Endothelial cell of hepatic sinusoid (primary cell): ENCODE results near the gene MAL.
"Not testable (repeated sequence)": the region's sequence is repeated elsewhere in the genome, so short reads cannot be mapped to it uniquely, and the experiment has no call there.

Experiments
- in situ Hi-C: cut with HindIII; loops from 2 replicates; pipeline ENCODE4 v1.10.0; 2017; ENCODE audit warnings: low sequenced_read_pairs

Gene MAL

DNA sequence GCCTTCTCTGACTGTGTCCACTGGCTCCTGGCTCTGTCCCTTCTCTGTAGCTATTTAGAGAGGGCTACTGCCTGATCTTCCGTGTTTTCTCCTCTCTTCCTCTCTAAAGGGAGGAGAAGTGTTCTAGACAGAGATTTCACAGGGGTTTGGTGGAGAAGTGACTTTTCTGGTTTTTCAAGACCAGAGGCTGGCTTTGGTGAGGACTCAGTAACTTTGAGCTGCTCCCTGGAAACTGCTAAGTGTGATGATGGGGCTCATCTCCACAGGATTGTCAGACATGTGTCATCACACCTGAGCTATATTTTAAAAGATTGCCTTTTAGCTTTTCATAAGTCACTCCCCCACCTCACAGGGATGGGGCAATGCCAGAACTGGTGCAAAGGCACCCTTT lies 6.2 kb downstream of the MAL start:
- in situ Hi-C loops: no loop called here

DNA sequence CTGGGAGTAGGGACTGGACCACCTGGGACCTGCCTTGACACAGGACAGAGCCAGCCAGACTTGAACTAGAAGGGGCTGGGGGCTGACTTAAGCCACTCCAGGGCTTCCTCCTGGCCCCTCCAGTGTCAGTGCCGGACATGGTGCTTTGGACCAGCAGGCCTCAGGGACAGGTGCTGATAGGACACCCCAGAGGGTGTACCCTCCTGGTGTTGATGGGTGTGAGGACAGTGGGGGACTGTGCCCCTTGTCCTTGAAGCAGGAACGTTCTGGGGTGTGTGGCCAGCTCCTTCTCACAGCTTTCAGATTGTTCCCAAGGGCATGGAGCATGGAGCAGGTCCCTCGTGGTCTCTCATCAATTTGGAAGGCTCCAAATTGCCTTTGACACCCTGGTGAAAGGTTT lies 6.8 kb downstream of the MAL start:
- in situ Hi-C loops: no loop called here

GRCh38 chr2:95032868-95033603 lies 7.5 kb downstream of the MAL start:
- in situ Hi-C loops: no loop called here

- in situ Hi-C loops: no loop called here
Observed at GRCh38 chr2:95034221-95034620, 8.7 kb downstream of the MAL start.

DNA sequence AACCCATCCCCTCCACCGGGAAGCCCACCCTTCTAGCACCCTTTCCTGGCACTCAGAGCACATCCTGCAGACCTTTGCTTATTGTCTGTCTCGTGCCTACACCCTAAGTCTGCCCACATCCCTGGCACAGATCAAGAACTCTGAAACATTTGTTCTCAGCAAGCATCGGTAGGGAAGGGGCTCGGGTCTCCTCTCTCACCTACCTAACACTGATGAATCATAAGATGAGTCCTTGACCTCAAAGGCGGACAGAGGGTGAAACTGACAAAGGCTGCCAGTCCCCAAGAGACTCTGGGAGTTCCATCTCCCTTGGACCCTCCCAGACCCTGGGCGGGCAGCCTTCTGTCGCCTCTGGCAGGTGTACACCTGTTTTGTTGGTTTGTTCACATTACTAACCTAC lies 9.3 kb downstream of the MAL start:
- in situ Hi-C loops: no loop called here

GRCh38 chr2:95036596-95037383 lies 11.3 kb downstream of the MAL start:
- in situ Hi-C loops: no loop called here

DNA sequence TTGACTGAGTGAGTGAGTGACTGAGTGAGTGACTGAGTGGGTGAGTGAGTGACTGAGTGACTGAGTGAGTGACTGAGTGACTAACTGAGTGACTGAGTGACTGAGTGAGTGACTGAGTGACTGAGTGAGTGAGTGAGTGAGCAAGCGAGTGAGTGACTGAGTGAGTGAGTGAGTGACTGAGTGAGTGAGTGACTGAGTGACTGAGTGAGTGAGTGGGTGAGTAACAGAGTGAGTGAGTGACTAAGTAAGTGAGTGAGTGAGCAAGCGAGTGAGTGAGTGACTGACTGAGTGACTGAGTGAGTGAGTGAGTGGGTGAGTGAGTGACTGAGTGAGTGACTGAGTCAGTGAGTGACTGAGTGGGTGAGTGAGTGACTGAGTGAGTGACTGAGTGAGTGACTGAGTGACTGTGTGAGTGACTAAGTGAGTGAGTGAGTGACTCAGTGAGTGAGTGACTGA lies 11.9 kb downstream of the MAL start:
- in situ Hi-C loops: no loop called here

GRCh38 chr2:95037841-95038585 lies 12.5 kb downstream of the MAL start:
- in situ Hi-C loops: not testable (repeated sequence)

GRCh38 chr2:95038635-95039298 lies 13.3 kb downstream of the MAL start:
- in situ Hi-C loops: no loop called here

DNA sequence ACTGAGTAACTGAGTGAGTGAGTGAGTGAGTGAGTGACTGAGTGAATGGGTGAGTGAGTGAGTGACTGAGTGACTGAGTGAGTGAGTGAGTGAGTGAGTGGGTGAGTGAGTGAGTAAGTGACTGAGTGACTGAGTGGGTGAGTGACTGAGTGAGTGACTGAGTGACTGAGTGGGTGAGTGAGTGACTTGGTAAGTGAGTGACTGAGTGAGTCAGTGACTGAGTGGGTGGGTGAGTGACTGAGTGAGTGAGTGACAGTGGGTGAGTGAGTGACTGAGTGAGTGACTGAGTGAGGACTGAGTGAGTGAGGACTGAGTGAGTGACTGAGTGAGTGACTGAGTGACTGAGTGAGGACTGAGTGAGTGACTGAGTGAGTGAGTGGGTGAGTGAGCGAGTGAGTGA lies 13.9 kb downstream of the MAL start:
- in situ Hi-C loops: no loop called here

DNA sequence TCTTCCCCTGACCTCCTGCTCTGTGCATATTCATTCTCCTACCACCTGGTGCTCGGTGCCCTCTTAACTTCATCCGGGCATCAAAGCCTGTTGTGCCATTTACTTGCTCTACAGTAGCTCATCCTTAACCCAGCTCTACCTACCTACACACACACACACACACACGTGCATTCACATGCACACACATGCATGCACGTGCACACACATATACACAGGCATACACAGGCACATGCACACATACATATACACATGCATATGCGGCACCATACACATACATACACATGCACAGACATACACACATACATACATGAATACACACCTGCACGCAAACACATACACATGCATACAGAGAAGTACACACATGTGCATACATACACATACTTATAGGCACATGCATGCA lies 14.5 kb downstream of the MAL start:
- in situ Hi-C loops: no loop called here

DNA sequence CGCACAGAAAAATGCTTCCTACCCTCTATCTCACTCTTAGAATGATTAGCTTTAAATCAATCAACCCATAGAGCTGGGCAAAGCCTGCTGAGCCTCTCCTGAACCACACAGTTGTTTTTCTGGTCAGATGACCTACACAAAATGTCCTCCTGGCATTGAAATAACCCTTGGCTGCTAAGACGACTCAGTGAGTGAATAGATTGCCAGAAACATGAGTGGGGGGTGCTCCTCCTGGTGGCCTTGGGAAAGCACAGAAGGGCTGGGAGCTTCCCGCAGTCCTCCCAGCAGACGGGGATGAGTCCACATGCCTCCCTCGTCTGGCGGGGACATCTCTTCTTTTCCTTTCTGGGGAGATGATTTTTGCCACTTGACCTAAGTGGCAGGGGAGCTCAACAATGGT lies 14.9 kb downstream of the MAL start:
- in situ Hi-C loops: no loop called here

- in situ Hi-C loops: no loop called here
Observed at GRCh38 chr2:95041060-95041823, 15.7 kb downstream of the MAL start.

- in situ Hi-C loops: no loop called here
Observed at GRCh38 chr2:95041824-95042442, 16.4 kb downstream of the MAL start.

- in situ Hi-C loops: no loop called here
Observed at GRCh38 chr2:95042472-95043271, 17.2 kb downstream of the MAL start.

DNA sequence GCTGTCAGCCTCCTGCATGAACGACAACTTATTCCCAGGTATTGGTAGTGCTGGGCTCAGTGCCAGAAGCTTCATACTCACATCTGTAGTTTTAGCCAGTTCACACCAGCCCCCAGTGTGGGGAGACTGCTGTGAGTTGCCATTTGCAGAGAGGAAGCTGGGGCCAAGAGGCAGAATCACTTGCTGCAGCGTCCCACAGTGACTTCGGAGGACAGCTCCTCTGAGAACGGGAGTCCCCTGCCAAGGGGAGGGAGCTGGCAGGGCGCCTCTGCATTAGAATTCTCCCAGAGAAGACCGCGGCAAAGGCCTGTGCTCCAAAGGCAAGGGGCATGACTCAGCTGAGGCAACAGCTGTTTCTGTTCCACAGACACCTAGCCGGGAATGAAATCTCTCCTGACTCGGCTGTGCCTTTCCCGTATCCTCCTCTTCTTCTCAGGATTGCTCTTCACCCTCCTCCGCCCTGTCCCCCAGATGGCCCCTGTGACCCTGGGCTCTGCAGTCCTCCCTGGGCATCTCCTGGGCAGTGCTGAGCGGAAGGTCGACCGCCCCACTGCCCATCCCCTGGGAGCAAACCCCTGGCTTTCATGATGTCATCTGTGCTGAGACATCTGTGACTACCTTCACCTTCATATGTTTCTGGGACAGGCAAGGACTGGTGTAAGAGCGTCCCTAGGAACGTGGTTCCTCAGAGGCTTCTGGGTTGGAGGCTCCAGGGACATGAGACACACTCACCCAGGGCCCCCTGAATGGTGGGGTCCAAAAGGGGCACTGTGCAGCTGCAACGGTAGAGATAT lies 18.0 kb downstream of the MAL start:
- in situ Hi-C loops: no loop called here

DNA sequence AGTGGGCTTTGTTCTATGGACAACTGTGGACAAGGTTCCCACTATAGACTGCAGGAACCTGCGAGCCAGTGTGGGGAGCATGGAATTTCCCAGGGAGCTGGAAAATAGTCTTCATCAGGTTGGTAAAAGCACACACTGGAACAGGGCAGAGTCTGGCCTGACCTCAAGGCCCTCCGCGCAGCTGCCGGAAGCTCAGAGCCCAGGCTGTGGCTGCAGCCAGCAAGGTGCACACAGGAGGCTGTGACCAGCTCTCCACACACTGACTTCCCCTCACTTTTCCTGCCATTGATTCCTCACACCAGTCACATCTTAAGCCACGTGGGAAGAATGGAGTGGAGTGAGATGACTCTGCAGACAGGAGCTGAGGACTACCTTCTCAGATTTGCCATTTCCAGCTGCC lies 19.1 kb downstream of the MAL start:
- in situ Hi-C loops: no loop called here

- in situ Hi-C loops: no loop called here
Observed at GRCh38 chr2:95046371-95047112, 21.0 kb downstream of the MAL start.
